GM12892 (cell line): Measurements from ENCODE around the gene WDTC1.

Experiments used
- POLR2A ChIP-seq: IDR thresholded peaks from 2 replicates; pipeline ENCODE4 v1.6.1; 2011; ENCODE audit warnings: low read depth, low read length, control low read depth
- TAF1 ChIP-seq: IDR thresholded peaks from 2 replicates; pipeline ENCODE4 v1.6.1; 2011; ENCODE audit warnings: low read depth, mild to moderate bottlenecking, control low read depth, low read length, borderline replicate concordance

- TF ChIP-seq TAF1 (no peak), POLR2A (no peak)
These were observed 115.6 kb downstream of the WDTC1 start for GRCh38 chr1:27349784-27350662.
